Mammary epithelial cell (primary cell): Measurements from ENCODE around the gene DGKD.

Source experiments
- EZH2 ChIP-seq: IDR thresholded peaks from 2 replicates; pipeline ENCODE4 v1.6.1; 2012; ENCODE audit warnings: low read length, inconsistent platforms, borderline replicate concordance
- TF ChIP-seq, protein P1 (sequence below), 2 donors: IDR thresholded peaks in 1 of 2; conservative IDR thresholded peaks in 1 of 2; 2 replicates each; pipeline ENCODE4 v1.5.1; 2011 to 2012; ENCODE audit warnings: inconsistent platforms in 2 of 2, low read length in 2 of 2, mild to moderate bottlenecking in 2 of 2, control low read depth in 1 of 2, low read depth in 1 of 2; ENCODE audit not compliant: insufficient read depth in 1 of 2; ENCODE audit errors: extremely low read depth in 1 of 2

DNA sequence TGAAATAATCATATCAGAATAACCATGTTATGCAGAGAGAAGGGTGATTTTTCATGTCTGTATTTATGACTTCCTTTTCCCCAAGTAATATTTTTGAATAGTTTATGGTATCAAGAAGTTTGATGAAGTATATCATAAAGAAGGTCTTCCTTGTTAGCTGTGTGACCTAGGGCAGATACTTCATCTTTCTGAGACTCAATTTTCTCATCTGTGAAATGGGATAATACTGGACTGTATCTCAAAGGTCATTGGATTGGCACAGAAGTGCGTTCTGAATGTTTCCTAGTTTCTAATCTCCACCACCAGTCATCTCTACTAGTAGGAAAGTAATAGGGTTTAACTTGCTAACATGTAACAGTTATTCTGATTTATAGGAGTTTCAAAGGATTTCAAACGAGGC is 52.6 kb downstream of the DGKD start:
- TF ChIP-seq, protein P1, sequence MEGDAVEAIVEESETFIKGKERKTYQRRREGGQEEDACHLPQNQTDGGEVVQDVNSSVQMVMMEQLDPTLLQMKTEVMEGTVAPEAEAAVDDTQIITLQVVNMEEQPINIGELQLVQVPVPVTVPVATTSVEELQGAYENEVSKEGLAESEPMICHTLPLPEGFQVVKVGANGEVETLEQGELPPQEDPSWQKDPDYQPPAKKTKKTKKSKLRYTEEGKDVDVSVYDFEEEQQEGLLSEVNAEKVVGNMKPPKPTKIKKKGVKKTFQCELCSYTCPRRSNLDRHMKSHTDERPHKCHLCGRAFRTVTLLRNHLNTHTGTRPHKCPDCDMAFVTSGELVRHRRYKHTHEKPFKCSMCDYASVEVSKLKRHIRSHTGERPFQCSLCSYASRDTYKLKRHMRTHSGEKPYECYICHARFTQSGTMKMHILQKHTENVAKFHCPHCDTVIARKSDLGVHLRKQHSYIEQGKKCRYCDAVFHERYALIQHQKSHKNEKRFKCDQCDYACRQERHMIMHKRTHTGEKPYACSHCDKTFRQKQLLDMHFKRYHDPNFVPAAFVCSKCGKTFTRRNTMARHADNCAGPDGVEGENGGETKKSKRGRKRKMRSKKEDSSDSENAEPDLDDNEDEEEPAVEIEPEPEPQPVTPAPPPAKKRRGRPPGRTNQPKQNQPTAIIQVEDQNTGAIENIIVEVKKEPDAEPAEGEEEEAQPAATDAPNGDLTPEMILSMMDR (conservative IDR thresholded peaks at IDR 0.05 in 1 of 2, IDR thresholded peaks at IDR 0.05 in 1 of 2; ENCODE audit: extremely low read depth in 1 of 2, insufficient read depth in 1 of 2, low read depth in 1 of 2, low read length in 2 of 2), result no peak
- TF ChIP-seq EZH2, result no peak
